Esophagus muscularis mucosa (tissue), 3 donors: ENCODE data around the gene SIK2.

Experiments used
- CTCF ChIP-seq, 3 experiments: fragments of 200-600 bp in 2 of 3; fragments of 450-650 bp in 1 of 3; sonication (generic) in 2 of 3; IDR thresholded peaks; one replicate each; pipeline ENCODE4 v1.5.1; 2017 to 2019; ENCODE audit warnings: antibody characterized with exemption in 3 of 3, mild to moderate bottlenecking in 2 of 3, moderate library complexity in 1 of 3
- POLR2AphosphoS5 ChIP-seq, 2 donors: sonication (generic); formaldehyde crosslinking; IDR thresholded peaks; one replicate each; pipeline ENCODE4 v1.6.1; 2017; ENCODE audit warnings: antibody characterized with exemption in 2 of 2

GRCh38 chr11:111598148-111598547 is 4.1 kb upstream of the SIK2 start:
- TF ChIP-seq POLR2AphosphoS5 (IDR thresholded peaks at IDR 0.05) (no peak), CTCF (IDR thresholded peaks at IDR 0.05) (no peak)
